Tibial artery (tissue), 4 donors: Measurements from ENCODE around the gene PSIP1.
A peak's percentile ranks its signal among the peaks of the same experiment; 100 is the strongest.

ENCODE experiments used
- DNase-seq, 2 donors: peaks; one replicate each; pipeline ENCODE4 v3.0.0-alpha.2; 2019
- H3K27ac ChIP-seq, 2 donors: fragments of 200-600 bp; sonication (generic) in 1 of 2; 1 replicate in 1 of 2; 2 replicates in 1 of 2; pipeline ENCODE4 v1.5.1; 2018 to 2019; ENCODE audit warnings: mild to moderate bottlenecking in 1 of 2
- H3K27me3 ChIP-seq, 2 donors: fragments of 200-600 bp; sonication (generic) in 1 of 2; one replicate each; pipeline versions ENCODE4 v1.5.1 to v1.6.0; 2016 to 2019
- H3K36me3 ChIP-seq, 3 donors: fragments of 200-600 bp; sonication (generic) in 2 of 3; one replicate each; pipeline ENCODE4 v1.5.1; 2016 to 2019; ENCODE audit warnings: mild to moderate bottlenecking in 2 of 3
- H3K4me1 ChIP-seq, 4 donors: fragments of 200-600 bp; sonication (generic) in 2 of 4; 1 replicate in 3 of 4; 2 replicates in 1 of 4; pipeline ENCODE4 v1.5.1; 2016 to 2019
- H3K4me3 ChIP-seq, 2 donors: fragments of 200-600 bp; sonication (generic) in 1 of 2; 1 replicate in 1 of 2; 2 replicates in 1 of 2; pipeline ENCODE4 v1.5.1; 2018 to 2019; ENCODE audit warnings: mild to moderate bottlenecking in 2 of 2
- H3K9me3 ChIP-seq, 3 donors: fragments of 200-600 bp; sonication (generic) in 1 of 3; one replicate each; pipeline ENCODE4 v1.5.1; 2016 to 2019
- intact Hi-C: fragments of 100-400 bp; cut with DNase I; formaldehyde crosslinking; loops from one replicate; pipeline ENCODE4 v1.15.0; 2023; ENCODE audit warnings: low total_unique reads
- TF ChIP-seq, protein P1 (sequence below), 2 experiments: fragments of 200-600 bp in 1 of 2; fragments of 450-650 bp in 1 of 2; IDR thresholded peaks; one replicate each; pipeline ENCODE4 v1.5.1; 2017 to 2019; ENCODE audit warnings: antibody characterized with exemption in 2 of 2, mild to moderate bottlenecking in 1 of 2, moderate library complexity in 1 of 2

PSIP1 gene

DNA sequence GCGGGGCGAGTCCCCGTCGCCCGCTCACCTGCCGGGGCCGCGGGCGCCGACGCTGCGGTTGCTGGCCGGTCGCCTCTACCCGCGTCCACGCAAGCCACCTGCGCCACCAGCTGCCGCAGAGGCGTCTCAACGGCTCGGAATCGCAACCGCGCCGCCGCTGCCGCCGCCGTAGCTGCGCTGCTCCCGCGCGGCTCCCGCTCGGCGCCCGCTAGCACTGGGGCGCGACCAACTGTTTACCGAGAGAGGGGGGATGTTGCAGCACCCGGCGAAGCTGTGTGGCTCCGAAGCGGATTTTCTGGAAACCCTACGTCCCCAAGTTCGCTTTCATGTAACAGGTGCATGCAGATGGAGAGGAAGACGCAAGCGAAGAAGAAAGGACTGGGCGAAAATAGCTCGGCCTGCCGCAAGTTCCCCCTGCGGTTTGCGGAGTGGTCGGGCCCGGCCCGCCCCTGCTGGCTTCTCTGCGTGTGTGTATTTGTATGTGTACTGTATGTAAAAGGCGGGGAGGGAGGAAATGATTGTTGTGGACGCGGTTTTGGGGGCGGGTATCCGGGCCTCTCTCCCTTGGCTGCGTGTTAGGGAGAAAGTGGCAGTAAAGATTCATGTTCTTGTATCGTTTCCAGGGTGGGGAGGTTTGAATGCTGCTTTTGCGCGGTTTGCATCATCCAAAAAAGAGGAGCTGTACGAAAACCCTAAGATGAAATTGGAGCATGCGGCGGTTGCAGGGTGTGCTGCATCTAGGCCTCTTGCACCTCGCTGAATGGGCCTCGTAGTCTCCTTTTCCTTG is at the start of gene PSIP1:
PSIP1 (minus strand) TSS at position 182 of the 787 bp plus-strand sequence. CDS start 782 bp downstream, outside the sequence.
- DNase-seq: peak; percentile 58 to 82
- Histone ChIP-seq H3K27ac (peak within 1 kb of the TSS; percentile 85 to 91), H3K4me3 (peak within 1 kb of the TSS; percentile 87 to 99), H3K4me1 (peaks cover 0 to 21% (median 10%) of the 10 kb centered on the region in 4 donors), H3K27me3 (no peaks in the 10 kb centered on the region), H3K9me3 (no peaks in the 10 kb centered on the region), H3K36me3 (peaks cover 3 to 13% (median 12%) of the 10 kb centered on the region in 3 donors)
- intact Hi-C loops: no loop called here
- TF ChIP-seq, protein P1, sequence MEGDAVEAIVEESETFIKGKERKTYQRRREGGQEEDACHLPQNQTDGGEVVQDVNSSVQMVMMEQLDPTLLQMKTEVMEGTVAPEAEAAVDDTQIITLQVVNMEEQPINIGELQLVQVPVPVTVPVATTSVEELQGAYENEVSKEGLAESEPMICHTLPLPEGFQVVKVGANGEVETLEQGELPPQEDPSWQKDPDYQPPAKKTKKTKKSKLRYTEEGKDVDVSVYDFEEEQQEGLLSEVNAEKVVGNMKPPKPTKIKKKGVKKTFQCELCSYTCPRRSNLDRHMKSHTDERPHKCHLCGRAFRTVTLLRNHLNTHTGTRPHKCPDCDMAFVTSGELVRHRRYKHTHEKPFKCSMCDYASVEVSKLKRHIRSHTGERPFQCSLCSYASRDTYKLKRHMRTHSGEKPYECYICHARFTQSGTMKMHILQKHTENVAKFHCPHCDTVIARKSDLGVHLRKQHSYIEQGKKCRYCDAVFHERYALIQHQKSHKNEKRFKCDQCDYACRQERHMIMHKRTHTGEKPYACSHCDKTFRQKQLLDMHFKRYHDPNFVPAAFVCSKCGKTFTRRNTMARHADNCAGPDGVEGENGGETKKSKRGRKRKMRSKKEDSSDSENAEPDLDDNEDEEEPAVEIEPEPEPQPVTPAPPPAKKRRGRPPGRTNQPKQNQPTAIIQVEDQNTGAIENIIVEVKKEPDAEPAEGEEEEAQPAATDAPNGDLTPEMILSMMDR (IDR thresholded peaks at IDR 0.05): peak; percentile 18 to 43

DNA sequence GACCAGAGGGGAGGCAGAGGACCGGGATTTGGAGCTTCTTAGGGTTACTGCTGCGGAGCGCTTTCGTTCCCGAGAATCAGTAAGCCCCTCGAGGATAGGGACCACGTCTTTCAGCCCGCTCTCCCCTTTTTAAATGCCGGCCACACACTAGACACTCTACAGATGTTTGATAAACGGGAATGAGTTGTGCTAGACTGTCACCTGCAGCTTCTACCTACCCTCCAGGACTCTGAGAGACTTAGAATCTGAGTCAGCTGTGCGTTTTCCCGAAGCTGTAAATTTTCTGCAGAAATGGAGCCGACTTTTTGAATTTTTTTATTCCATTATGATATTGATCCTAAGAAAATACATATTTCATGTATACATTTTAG is 42.7 kb upstream of the PSIP1 start:
- intact Hi-C loops: no loop called here

DNA sequence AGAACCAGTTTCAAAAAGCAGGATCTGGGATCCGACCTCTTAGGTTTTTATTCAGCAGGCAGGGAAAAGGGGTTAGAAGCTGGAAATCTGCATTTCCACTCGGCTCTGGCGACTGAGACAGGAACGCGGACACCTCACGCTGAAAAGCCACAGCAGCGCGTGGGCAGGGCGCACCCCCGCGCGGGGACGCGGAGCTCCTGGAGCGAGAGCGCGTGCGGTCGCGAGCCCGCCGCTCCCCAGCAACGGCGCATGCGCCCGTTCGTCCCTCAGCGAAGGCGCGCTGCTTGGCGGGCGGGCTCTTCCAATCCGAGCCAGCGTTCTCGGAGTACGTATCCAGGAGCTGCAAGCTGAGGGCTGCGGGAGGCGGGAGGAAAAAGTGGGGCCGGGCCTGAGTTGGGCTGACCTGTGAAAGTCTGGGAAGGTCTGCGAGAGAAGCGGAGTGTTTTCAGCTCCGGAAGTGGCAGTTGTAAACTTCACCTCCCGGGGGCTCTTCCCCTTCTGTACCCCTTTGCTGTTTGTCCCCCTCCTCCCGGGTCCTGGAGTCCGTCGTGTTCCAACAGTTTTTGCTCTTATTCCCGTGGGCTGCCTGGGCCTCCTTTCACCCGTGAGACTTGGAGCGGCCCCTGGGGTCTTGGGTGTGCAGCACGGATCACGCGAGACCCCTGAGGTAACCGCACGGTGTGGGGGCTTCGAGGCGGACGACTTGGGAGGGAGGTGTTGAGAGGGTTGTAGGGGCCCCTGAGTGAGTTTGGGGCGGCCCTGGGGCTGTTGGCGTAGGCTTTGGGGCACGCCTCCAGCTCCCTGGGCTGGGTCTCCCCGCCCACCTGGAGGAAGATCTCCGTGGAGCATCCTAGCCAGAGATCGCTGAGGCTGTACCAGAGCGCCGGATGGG is 42.1 kb upstream of the PSIP1 start, which contains the start of gene CCDC171:
CCDC171 (plus strand) TSS at position 408 of the 892 bp plus-strand sequence. CDS start 11,046 bp downstream, outside the sequence.
- Histone ChIP-seq H3K27me3 (no peaks in the 10 kb centered on the region), H3K4me3 (peak within 1 kb of the TSS; percentile 71 to 95), H3K9me3 (no peaks in the 10 kb centered on the region), H3K36me3 (no peaks in the 10 kb centered on the region), H3K27ac (peak within 1 kb of the TSS; percentile 83 to 86), H3K4me1 (peaks cover 0 to 11% (median 2%) of the 10 kb centered on the region in 4 donors)
- TF ChIP-seq, protein P1 (IDR thresholded peaks at IDR 0.05): no peak
- intact Hi-C loops: no loop called here
- DNase-seq: peak; percentile 92 to 97

More for the DNA sequence above, 42.7 kb upstream of the PSIP1 start:
- H3K9me3 ChIP-seq: no peaks in the 10 kb centered on the region
- H3K4me3 ChIP-seq: peak overlapping the region; percentile 71 to 95
- H3K27ac ChIP-seq: peak overlapping the region; percentile 83 to 86
- DNase-seq: no peak
- H3K36me3 ChIP-seq: no peaks in the 10 kb centered on the region
- H3K27me3 ChIP-seq: no peaks in the 10 kb centered on the region
- peaks cover 0 to 11% (median 2%) of the 10 kb centered on the region in 4 donors for H3K4me1 ChIP-seq
- TF ChIP-seq, protein P1 (IDR thresholded peaks at IDR 0.05): no peak

DNA sequence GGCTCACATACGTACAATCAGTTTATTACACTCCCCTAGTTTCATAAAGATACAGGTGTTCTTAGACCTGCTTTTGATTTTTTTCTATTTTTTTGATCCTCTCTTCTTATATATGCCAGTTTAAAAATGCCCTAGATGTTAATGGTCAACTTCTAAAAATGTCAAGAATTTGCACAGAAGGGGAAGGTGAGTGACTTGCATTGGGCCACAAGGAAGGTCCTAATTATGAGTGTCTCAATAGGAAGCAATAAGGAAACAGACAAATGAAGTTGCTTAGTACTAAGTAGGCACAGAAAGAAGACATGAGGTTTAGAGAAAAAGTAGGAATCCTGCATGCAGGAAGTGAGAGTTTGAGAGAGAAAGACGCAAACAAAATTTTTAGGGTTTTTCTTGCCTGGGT is 38.8 kb upstream of the PSIP1 start:
- peaks cover 0 to 11% (median 2%) of the 10 kb centered on the region in 4 donors for H3K4me1 ChIP-seq
- H3K36me3 ChIP-seq: no peaks in the 10 kb centered on the region
- intact Hi-C loops: no loop called here
- H3K9me3 ChIP-seq: no peaks in the 10 kb centered on the region
- H3K27me3 ChIP-seq: no peaks in the 10 kb centered on the region
- H3K4me3 ChIP-seq: no peak overlapping the region
- TF ChIP-seq, protein P1 (IDR thresholded peaks at IDR 0.05): no peak
- no peak overlapping the region for H3K27ac ChIP-seq
- DNase-seq: no peak

DNA sequence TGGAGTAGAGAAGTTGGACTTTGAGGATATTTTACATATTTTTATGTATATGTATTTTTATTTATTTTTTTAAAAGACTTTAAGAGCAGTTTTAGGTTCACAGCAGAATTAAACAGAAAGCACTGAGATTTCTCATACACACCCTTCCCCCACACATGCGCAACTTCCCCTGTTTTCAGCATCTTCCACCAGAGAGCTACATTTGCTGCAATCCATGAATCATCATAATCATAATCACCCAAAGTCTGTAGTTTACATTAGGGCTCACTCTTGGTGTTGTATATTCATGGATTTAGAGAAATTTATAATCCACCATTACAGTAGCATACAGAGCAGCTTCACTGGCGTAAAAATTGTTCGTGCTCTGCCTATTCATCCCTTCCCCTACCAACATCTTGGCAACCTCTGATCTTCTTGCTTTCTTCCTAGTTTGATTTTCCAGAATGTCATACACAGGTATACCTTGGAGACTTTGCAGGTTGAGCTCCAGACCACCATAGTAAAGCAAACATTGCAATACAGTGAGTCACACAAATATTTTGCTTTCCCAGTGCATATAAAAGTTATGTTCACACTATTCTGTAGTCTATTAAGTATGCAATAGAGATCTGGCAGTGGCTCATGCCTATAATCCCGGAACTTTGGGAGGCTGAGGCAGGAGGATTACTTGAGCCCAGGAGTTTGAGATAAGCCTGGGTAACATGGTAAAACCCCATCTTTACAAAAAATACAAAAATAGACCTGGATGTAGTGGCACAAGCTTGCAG is 32.5 kb upstream of the PSIP1 start:
- no peaks in the 10 kb centered on the region for H3K9me3 ChIP-seq
- H3K27ac ChIP-seq: no peak overlapping the region
- no peaks in the 10 kb centered on the region for H3K36me3 ChIP-seq
- TF ChIP-seq, protein P1 (IDR thresholded peaks at IDR 0.05): no peak
- H3K27me3 ChIP-seq: peaks cover 0 to 3% of the 10 kb centered on the region in 2 donors
- DNase-seq: no peak
- no peaks in the 10 kb centered on the region for H3K4me1 ChIP-seq
- H3K4me3 ChIP-seq: no peak overlapping the region
- intact Hi-C loops: no loop called here
